ENCODE results near the gene IL17RA. TPM values are rescaled to one million over a fixed set of nuclear protein-coding genes. Genes with fewer than 3 reads are reported as not detected.

Gene IL17RA
- total RNA-seq, 4 donors from 2014 or later: 8.7 to 16.2 (median 14.0) TPM

DNA sequence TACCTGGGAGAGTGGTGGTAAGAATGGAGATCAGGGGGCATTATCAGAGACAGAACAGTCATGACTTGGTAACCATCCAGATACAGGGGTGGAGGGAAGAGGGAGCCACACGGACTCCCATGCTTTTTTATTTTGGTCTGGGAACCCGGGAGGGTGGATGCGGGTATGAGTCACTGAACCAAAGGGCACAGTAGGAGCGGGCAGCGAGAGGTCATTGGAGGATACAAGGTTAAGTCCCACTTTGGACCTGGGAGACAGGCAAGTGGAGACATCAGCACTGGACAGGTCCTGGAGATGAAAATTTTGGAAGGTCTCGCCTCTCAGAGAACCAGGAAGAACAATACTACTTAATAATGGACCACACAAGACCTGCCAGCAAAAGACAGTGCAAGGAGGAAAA is 67.5 kb downstream of the IL17RA start:
- intact Hi-C loops (cut with DNase I): no loop called here
- H3K36me3 ChIP-seq: peaks cover 0 to 23% (median 18%) of the 10 kb centered on the region in 4 donors
- H3K9me3 ChIP-seq: no peaks in the 10 kb centered on the region
- no peak overlapping the region for H3K27ac ChIP-seq (replicated peaks in 1 of 4)
- H3K4me1 ChIP-seq: peaks cover 21 to 34% (median 30%) of the 10 kb centered on the region in 4 donors
- TF ChIP-seq POLR2A (IDR thresholded peaks at IDR 0.05; ENCODE audit: low read depth) (no peak), EP300 (IDR thresholded peaks at IDR 0.05) (no peak), POLR2AphosphoS5 (IDR thresholded peaks at IDR 0.05) (no peak)
- TF ChIP-seq, protein P1, sequence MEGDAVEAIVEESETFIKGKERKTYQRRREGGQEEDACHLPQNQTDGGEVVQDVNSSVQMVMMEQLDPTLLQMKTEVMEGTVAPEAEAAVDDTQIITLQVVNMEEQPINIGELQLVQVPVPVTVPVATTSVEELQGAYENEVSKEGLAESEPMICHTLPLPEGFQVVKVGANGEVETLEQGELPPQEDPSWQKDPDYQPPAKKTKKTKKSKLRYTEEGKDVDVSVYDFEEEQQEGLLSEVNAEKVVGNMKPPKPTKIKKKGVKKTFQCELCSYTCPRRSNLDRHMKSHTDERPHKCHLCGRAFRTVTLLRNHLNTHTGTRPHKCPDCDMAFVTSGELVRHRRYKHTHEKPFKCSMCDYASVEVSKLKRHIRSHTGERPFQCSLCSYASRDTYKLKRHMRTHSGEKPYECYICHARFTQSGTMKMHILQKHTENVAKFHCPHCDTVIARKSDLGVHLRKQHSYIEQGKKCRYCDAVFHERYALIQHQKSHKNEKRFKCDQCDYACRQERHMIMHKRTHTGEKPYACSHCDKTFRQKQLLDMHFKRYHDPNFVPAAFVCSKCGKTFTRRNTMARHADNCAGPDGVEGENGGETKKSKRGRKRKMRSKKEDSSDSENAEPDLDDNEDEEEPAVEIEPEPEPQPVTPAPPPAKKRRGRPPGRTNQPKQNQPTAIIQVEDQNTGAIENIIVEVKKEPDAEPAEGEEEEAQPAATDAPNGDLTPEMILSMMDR (IDR thresholded peaks at IDR 0.05): no peak
- H3K4me3 ChIP-seq: no peak overlapping the region
- H3K27me3 ChIP-seq: no peaks in the 10 kb centered on the region
- 84% methylated on average over 6 of the region's 6 CpGs for WGBS
- DNase-seq (ENCODE audit: extremely low spot score): no peak

DNA sequence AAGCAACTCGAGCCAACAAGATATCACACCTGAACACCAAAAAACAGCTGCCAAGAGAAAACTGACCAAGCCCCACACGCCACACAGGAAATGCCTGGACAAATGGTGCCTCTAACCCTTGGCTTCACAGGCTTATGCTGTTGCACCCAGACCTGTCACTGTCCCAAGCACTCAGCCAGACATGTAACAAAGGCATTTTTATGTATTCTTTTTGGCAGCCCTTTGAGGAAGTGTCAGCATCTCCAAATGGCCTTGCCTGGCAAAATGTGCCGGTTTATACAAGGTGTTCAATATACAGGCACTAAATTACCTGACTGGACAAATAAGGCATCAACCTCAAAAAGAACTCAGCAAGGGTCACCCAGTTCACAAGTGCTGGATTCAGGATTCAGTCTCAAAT is 68.2 kb downstream of the IL17RA start:
- Histone ChIP-seq H3K9me3 (no peaks in the 10 kb centered on the region), H3K4me1 (peaks cover 27 to 40% (median 36%) of the 10 kb centered on the region in 4 donors), H3K4me3 (no peak overlapping the region), H3K27me3 (no peaks in the 10 kb centered on the region), H3K36me3 (peaks cover 0 to 17% (median 12%) of the 10 kb centered on the region in 4 donors), H3K27ac (replicated peaks in 1 of 4) (no peak overlapping the region)
- TF ChIP-seq POLR2AphosphoS5 (IDR thresholded peaks at IDR 0.05) (no peak), EP300 (IDR thresholded peaks at IDR 0.05) (no peak), POLR2A (IDR thresholded peaks at IDR 0.05; ENCODE audit: low read depth) (no peak)
- TF ChIP-seq, protein P1 (IDR thresholded peaks at IDR 0.05): no peak
- intact Hi-C loops (cut with DNase I): no loop called here
- 75% methylated on average over 3 of the region's 3 CpGs for WGBS
- no peak for DNase-seq (ENCODE audit: extremely low spot score)

DNA sequence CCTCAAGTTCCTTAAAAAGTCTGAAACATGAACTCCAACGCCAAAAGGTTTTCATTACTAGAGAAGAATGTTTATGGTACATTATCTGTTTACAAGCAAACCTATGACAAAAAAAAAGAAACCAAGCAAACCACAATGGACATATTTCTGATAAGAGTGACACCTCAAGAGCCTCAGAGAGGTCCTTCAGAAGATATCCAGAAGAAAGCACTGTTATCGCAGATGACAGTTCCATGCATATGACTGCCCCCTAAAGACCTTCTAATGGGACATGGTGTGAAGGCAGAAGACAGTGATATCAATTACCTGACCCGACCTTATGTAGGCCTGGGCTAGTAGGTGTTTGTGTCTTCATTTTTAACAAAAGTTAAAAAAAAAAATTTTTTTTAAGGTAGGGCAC is 71.1 kb downstream of the IL17RA start:
- Histone ChIP-seq H3K4me1 (peaks cover 40 to 56% (median 50%) of the 10 kb centered on the region in 4 donors), H3K27me3 (no peaks in the 10 kb centered on the region), H3K27ac (replicated peaks in 1 of 4) (no peak overlapping the region), H3K4me3 (no peak overlapping the region), H3K9me3 (no peaks in the 10 kb centered on the region), H3K36me3 (no peaks in the 10 kb centered on the region)
- intact Hi-C loops (cut with DNase I): loop anchor here (5.0 kb wide), 1 partner anchor 69 kb away; no protein-coding TSS in a partner anchor
- no peak for DNase-seq (ENCODE audit: extremely low spot score)
- TF ChIP-seq, protein P1 (IDR thresholded peaks at IDR 0.05): no peak
- TF ChIP-seq POLR2A (IDR thresholded peaks at IDR 0.05; ENCODE audit: low read depth): no peak
- TF ChIP-seq EP300 (IDR thresholded peaks at IDR 0.05): no peak
- no peak for TF ChIP-seq POLR2AphosphoS5 (IDR thresholded peaks at IDR 0.05)
- 90% methylated on average over 3 of the region's 3 CpGs for WGBS

DNA sequence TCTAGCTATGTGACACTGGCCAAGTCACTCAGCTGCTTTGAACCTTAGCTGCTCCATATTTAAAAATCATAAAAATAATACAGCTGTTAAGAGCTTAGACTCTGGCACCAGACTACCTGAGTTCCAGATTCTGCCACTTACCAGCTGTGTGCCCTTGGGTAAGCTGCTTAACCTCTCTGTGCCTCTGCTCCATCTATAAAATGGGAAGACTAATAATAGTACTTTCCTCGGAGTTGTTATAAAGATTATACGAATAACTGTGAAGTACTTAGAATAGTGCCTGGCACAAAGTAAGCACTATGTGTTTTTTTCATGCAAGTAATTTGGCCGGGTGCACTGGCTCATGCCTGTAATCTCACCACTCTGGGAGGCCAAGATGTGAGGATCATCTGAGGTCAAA is 72.9 kb downstream of the IL17RA start:
- Histone ChIP-seq H3K27me3 (no peaks in the 10 kb centered on the region), H3K4me1 (peaks cover 37 to 51% (median 45%) of the 10 kb centered on the region in 4 donors), H3K4me3 (peak overlapping the region; percentile 71 to 90 (median 76)), H3K27ac (replicated peaks in 1 of 4) (peak overlapping the region in 3 of 4 donors; percentile 89 to 96 (median 90)), H3K36me3 (no peaks in the 10 kb centered on the region), H3K9me3 (no peaks in the 10 kb centered on the region)
- intact Hi-C loops (cut with DNase I): loop anchor here (5.0 kb wide), 1 partner anchor 70 kb away; no protein-coding TSS in a partner anchor
- TF ChIP-seq POLR2AphosphoS5 (IDR thresholded peaks at IDR 0.05) (no peak), POLR2A (IDR thresholded peaks at IDR 0.05; ENCODE audit: low read depth) (no peak), EP300 (IDR thresholded peaks at IDR 0.05) (no peak)
- TF ChIP-seq, protein P1 (IDR thresholded peaks at IDR 0.05): no peak
- WGBS: 91% methylated on average over 3 of the region's 3 CpGs
- no peak for DNase-seq (ENCODE audit: extremely low spot score)

DNA sequence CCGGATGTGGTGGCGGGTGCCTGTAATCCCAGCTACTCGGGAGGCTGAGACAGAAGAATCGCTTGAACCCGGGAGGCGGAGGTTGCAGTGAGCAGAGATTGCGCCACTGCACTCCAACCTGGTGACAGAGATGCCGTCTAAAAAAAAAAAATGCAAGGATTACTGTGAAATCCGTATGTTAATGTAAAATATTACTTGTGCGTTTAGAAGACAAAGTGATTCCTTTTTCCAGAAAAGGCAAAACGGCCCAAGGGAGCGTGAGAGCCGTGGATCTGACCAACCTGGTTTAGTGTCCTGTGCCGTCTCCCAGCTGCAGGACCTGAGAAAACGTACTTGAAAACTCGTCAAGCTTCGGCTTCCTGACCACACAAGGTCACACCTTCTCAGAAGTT is 73.4 kb downstream of the IL17RA start:
- 53% methylated on average over 16 of the region's 17 CpGs for WGBS

More for the DNA sequence above, 73.4 kb downstream of the IL17RA start:
- no peak for TF ChIP-seq EP300 (IDR thresholded peaks at IDR 0.05)
- no peak for TF ChIP-seq POLR2A (IDR thresholded peaks at IDR 0.05; ENCODE audit: low read depth)
- no peak for TF ChIP-seq POLR2AphosphoS5 (IDR thresholded peaks at IDR 0.05)
- TF ChIP-seq, protein P1 (IDR thresholded peaks at IDR 0.05): no peak
- peak overlapping the region; percentile 89 to 96 (median 92) for H3K27ac ChIP-seq (replicated peaks in 1 of 4)
- no peaks in the 10 kb centered on the region for H3K27me3 ChIP-seq
- no peaks in the 10 kb centered on the region for H3K9me3 ChIP-seq
- H3K4me3 ChIP-seq: peak overlapping the region; percentile 71 to 90 (median 76)
- no peaks in the 10 kb centered on the region for H3K36me3 ChIP-seq
- peaks cover 33 to 47% (median 43%) of the 10 kb centered on the region in 4 donors for H3K4me1 ChIP-seq
- intact Hi-C loops (cut with DNase I): loop anchor here (5.0 kb wide), 1 partner anchor 71 kb away; no protein-coding TSS in a partner anchor
- DNase-seq (ENCODE audit: extremely low spot score): no peak
